ENCODE results near the gene SGMS1.

The SGMS1 gene

DNA sequence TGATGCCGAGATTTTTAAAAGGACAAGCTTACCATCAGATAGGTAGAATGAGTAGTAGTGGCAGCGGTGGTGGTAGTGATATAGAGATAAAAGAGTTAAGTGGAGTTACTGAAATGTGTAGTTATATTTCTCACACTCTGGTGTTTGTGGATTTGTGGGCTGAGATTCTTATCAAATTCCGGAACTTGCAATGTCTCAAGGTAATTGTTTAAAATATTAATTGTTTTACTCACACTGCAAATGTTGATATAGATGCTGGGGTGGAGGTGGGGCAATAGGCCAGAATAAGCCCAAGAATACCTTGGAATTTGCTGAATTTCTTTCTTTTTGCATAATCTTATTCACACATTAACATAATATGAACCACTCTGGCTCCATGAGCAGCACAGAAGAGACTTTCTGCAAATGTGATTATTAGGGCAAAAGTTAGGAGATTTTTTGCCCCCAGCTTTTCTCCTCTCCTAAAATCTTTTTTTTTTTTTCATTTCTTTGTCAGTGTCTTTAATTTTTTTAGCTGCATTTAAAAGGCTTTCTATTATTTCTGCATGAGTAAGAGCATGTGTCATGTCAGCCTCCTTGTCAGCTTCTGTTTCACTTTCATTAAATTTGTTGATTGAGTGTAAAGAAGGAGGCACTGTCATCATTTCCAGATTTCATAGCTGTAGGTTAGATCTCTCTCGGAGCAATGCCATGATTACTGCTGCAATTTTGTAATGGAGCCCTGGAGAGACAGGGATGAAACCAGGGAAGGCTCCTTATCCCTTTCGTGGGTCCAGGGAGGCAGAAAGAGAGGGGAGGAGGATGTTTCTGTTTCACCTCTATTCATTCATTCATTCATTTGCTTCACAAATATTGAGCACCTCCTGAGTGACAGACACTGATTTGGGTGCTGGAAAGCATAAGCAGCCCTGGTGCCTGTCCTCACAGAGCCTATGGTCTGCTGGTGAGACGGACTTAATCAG lies 13.1 kb upstream of the SGMS1 start:
- in situ Hi-C loops (cut with MboI; ENCODE audit: low sequenced_read_pairs) = no loop called here

DNA sequence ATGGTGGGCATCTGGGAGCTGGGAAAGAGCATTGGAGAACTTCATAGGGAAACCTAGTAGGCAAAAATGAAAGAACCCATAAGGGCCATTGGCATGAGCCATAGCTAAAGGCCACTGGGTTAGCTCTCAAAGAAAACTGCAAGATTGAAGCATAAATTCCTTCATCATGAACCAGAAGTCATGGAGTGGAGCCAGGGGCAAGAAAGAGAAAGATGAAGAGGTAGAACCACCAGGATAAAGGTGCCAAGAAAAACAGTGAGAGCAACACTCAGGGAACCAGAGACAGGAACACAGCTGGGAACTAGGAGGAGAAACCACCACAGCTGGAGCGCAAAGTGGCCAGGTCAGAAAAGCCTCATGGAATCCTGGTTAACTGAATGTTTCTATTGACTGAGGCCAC lies 11.5 kb upstream of the SGMS1 start:
- in situ Hi-C loops (cut with MboI; ENCODE audit: low sequenced_read_pairs) = no loop called here

DNA sequence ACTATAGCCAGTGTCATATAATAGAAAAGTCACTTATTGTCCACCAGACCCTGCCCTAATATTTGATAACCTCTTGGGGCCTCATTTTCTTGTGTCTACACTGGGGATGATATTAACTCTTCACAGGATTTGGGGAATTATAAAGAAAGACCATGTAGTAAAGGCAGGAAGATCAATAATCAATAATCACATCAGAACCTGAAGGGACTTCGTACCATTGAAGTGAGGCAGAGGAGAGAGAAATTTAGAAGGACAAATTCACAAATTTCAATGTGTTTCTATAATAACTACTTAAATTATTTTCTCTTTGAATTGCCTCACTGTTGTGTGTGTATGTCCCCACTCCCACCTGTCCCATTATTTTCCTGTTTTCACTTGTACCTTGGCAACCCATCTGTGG lies 10.7 kb upstream of the SGMS1 start:
- in situ Hi-C loops (cut with MboI; ENCODE audit: low sequenced_read_pairs) = no loop called here

DNA sequence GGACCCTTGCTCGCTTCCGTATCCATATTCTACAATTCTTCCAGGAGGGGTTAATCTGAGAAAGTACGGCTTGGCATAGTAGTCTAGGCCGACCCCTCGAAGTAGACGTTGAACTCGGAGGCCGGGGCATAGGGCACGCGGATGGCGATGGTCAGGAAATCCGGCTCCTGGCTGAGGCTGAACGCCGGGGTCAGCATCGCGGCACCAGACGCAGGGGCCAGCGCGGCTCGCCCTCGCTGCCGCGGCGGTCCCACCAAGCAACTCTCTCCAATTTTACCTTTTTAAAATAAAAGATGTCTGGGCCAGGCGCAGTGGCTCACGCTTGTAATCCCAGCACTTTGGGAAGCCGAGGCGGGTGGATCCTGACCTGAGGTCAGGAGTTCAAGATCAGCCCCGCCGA lies 7.3 kb upstream of the SGMS1 start:
- in situ Hi-C loops (cut with MboI; ENCODE audit: low sequenced_read_pairs) = no loop called here

DNA sequence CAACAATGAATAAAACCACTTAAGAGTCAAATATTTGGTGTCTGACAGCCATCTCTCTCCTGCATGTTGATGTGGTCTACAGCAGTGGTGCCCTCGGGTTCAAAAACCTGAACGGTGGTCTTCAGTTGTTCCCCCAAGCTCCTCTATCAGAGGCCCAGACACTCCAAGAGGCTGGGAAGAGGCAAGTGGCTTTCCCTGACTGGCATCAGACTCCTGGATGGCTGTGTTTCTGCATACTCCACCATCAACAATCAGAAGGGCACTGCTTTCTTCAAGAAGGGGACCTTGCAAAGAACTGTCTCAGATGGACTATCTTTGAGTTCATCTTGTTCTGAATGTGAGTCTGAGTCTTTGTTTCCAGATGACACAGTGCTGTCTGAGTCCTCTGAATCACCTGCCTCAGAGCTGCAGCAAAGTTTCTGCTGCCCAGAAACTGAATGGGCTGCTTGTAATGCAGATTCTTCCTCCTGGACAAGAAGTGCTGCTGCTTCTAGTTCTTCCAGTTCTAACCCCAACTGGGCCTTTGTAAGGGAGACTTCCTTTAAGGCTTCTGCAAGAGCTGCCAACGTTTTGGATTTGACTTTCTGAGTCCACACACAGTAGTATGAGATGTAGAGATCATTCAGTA lies 5.9 kb upstream of the SGMS1 start:
- in situ Hi-C loops (cut with MboI; ENCODE audit: low sequenced_read_pairs) = no loop called here

- in situ Hi-C loops (cut with MboI; ENCODE audit: low sequenced_read_pairs) = no loop called here
These were observed 4.1 kb upstream of the SGMS1 start for GRCh38 chr10:50627896-50628295.

DNA sequence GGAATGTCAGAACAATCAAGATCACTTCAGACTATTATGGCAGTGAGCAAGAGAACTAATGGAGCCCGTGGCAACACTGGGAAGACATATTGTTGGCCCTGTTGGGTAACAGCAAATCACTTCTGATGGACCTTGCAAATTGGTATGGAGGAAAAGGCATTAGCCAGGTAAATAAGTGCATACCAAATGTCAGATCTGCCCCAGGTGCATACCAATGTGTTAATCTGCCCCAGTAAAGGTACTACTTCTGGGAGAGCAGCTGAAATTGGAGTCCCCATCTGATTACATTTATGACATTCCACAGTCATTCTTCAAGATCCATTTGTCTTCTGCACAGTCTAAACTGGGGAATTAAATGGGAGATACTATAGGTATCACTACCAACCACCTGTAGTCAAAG lies 3.7 kb upstream of the SGMS1 start:
- in situ Hi-C loops (cut with MboI; ENCODE audit: low sequenced_read_pairs) = no loop called here

DNA sequence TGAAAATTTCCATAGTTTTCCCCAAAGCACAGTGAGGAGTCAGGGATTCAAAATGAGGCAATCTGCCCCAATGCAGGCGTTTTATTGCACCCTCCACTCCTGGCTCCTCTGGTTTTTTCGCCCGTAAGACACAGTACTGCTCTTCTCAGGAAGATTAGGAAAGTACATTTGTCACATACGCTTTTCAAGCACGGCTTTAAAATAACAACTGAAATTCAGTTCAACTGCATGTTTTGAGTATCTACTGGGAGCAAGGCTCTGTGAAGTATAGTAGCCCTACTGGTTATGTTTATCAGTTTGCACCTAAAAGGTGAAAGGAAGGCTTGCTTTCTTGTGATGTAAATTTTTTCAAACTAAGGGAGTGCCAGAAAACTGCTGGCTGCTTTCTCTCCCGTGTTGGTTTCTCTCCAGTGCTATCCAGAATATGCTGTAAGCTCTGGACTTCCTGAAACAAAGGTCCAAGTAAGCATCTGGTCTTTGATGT lies 1.9 kb upstream of the SGMS1 start:
- in situ Hi-C loops (cut with MboI; ENCODE audit: low sequenced_read_pairs) = no loop called here

DNA sequence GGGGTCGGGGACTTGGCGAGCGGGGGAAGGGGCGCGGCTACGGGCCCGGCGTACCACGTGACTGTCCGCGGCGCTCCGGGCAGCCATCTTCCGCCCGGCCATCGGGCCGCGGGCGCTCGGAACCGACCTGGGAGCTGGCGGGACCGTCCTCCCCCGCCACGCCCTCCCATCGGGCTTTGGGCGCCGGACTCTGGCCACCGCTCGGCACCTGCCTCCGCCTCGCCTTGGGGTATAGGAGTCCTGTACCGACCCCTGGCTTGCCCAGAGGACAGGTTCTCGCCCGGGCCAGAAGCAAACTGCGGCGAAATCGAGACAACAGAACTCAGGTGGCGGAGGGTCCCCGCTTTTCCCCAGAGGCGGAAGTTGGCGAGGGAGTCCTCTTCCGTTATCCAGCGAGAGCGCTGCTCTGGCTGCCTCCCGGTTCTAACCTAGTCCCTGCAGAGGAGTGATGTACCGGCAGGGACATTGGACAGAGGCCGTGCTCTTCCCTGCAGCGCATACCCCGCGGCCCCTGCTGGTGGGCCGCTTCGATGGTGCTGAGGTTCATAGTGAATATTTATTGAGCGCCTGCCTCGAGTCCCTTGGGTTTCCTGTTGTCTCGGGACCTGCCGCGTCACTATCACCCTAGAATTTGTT lies 1.2 kb upstream of the SGMS1 start:
- in situ Hi-C loops (cut with MboI; ENCODE audit: low sequenced_read_pairs) = no loop called here

DNA sequence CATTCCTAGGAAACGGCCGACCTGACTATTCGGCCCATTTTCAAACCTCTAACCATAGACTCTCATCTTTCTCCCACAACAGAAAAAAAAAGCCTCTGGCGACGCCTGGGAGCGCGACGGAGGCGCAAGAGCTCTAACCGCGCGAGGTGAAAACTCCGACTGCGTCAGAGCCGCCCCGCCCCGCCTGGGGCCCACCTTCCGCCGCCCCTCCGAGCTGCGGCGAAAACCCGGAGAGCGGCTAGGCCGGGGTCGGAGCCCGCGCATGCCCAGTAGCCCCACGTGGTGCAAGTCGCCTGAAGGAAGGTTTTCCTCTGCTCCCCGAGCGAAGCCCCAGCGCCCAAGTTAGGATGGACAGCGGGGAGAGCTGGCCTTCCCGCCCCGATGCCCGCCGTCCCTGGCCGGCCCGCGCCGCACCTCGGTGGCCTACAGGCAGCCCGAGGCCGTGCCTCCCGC lies 683 bp upstream of the SGMS1 start:
- in situ Hi-C loops (cut with MboI; ENCODE audit: low sequenced_read_pairs) = no loop called here

GRCh38 chr10:50622706-50623662 lies 772 bp downstream of the SGMS1 start:
- in situ Hi-C loops (cut with MboI; ENCODE audit: low sequenced_read_pairs) = no loop called here

DNA sequence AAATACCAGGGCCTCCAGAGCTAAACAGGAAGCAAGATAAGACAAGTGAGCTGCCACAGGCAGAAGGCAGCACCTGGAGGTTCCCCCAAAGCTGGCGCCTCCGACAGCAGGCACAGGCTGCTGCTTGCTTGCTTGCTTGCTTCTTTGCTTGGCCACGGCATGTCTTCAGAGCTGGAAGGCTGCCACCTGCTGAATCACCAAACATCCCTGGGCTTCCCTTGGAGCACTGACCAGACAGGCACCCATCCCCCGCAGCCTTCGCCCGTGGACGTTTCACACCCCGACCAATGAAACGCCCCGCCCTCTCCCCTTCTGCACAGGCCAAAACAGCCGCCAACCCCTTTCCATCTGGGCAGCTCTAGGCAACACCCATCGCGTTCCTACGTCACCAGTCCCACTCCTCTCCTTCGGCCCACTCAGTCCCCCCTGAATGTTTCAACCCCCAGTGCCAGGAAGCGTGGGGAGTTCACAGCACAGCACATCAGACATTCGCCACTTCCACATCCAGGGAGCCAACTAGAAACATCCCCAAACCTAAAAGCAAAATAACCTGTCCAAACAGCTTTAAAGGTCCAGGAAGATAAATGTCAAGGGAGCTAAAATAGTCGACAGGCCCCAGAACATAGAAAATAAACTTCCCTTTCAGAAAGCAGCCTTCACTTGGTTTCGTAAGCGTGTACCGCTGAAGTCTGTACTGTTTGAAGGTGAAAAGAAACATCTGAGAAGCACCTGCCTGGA lies 1.6 kb downstream of the SGMS1 start:
- in situ Hi-C loops (cut with MboI; ENCODE audit: low sequenced_read_pairs) = no loop called here

GRCh38 chr10:50620899-50621298 lies 2.9 kb downstream of the SGMS1 start:
- in situ Hi-C loops (cut with MboI; ENCODE audit: low sequenced_read_pairs) = no loop called here

DNA sequence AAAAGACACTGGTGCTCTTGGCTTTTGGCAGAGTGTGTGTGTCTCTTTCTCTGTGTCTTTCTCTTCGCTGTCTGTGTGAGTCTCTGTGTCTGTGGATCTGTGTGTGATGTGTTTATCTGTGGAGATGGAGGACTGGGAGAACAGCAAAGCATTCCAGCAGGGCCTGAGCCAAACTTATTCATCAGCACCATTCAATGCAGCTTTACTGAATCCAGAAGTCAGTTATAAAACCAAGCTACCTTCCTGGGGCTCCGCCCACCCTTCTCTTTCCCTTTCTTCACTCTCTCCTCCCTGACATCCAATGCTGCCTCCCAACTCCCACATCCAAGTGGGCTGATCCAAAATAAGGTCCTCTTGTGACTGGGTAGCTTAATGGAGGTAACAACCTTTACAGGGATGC lies 3.9 kb downstream of the SGMS1 start:
- in situ Hi-C loops (cut with MboI; ENCODE audit: low sequenced_read_pairs) = no loop called here

GRCh38 chr10:50619166-50619565 lies 4.6 kb downstream of the SGMS1 start:
- in situ Hi-C loops (cut with MboI; ENCODE audit: low sequenced_read_pairs) = no loop called here

- in situ Hi-C loops (cut with MboI; ENCODE audit: low sequenced_read_pairs) = no loop called here
These were observed 5.1 kb downstream of the SGMS1 start for GRCh38 chr10:50618624-50619023.

GRCh38 chr10:50615658-50616057 lies 8.1 kb downstream of the SGMS1 start:
- in situ Hi-C loops (cut with MboI; ENCODE audit: low sequenced_read_pairs) = no loop called here

- in situ Hi-C loops (cut with MboI; ENCODE audit: low sequenced_read_pairs) = no loop called here
These were observed 9.2 kb downstream of the SGMS1 start for GRCh38 chr10:50614444-50615137.

- in situ Hi-C loops (cut with MboI; ENCODE audit: low sequenced_read_pairs) = no loop called here
These were observed 9.9 kb downstream of the SGMS1 start for GRCh38 chr10:50613726-50614443.
